ENCODE data around the gene PCED1B.
"Not testable (repeated sequence)": the region's sequence is repeated elsewhere in the genome, so short reads cannot be mapped to it uniquely, and the experiment has no call there.

Gene PCED1B

GRCh38 chr12:47035484-47035883 is 43.9 kb upstream of the PCED1B start:
- H3K27ac ChIP-seq, result no peak overlapping the region
- DNase-seq (ENCODE audit: low spot score), result no peak
- H3K4me3 ChIP-seq, result no peak overlapping the region
- TF ChIP-seq CTCF (IDR thresholded peaks at IDR 0.05), result no peak

GRCh38 chr12:47038270-47038748 is 41.1 kb upstream of the PCED1B start:
- no peak for TF ChIP-seq CTCF (IDR thresholded peaks at IDR 0.05)
- no peak for DNase-seq (ENCODE audit: low spot score)
- no peak overlapping the region for H3K4me3 ChIP-seq
- no peak overlapping the region for H3K27ac ChIP-seq

GRCh38 chr12:47039079-47039478 is 40.3 kb upstream of the PCED1B start:
- no peak for TF ChIP-seq CTCF (IDR thresholded peaks at IDR 0.05)
- no peak for DNase-seq (ENCODE audit: low spot score)
- Histone ChIP-seq H3K4me3 (no peak overlapping the region), H3K27ac (no peak overlapping the region)

- no peak for DNase-seq (ENCODE audit: low spot score)
- TF ChIP-seq CTCF (IDR thresholded peaks at IDR 0.05), result no peak
- Histone ChIP-seq H3K27ac (no peak overlapping the region), H3K4me3 (no peak overlapping the region)
Measured at GRCh38 chr12:47039756-47040155, 39.7 kb upstream of the PCED1B start.

GRCh38 chr12:47041327-47041726 is 38.1 kb upstream of the PCED1B start:
- TF ChIP-seq CTCF (IDR thresholded peaks at IDR 0.05), result no peak
- Histone ChIP-seq H3K27ac (no peak overlapping the region), H3K4me3 (no peak overlapping the region)
- no peak for DNase-seq (ENCODE audit: low spot score)

GRCh38 chr12:47048541-47048940 is 30.9 kb upstream of the PCED1B start:
- no peak for TF ChIP-seq CTCF (IDR thresholded peaks at IDR 0.05)
- Histone ChIP-seq H3K4me3 (no peak overlapping the region), H3K27ac (no peak overlapping the region)
- DNase-seq (ENCODE audit: low spot score), result no peak

GRCh38 chr12:47051291-47051690 is 28.1 kb upstream of the PCED1B start:
- DNase-seq (ENCODE audit: low spot score); H3K27ac ChIP-seq; H3K4me3 ChIP-seq: not testable (repeated sequence)

- Histone ChIP-seq H3K27ac (no peak overlapping the region), H3K4me3 (no peak overlapping the region)
- TF ChIP-seq CTCF (IDR thresholded peaks at IDR 0.05), result no peak
- no peak for DNase-seq (ENCODE audit: low spot score)
Measured at GRCh38 chr12:47052274-47052673, 27.1 kb upstream of the PCED1B start.

Measured in coronary artery (tissue), 2 donors.